PC-9 (cell line): ENCODE results near the gene ISLR2. TPM values are rescaled to one million over a fixed set of nuclear protein-coding genes. Genes with fewer than 3 reads are reported as not detected.

Source experiments
- BruUV-seq: library from RNA; stranded (reverse); fragments of 400-500 nt; replicated peaks from 2 replicates; lab custom pipeline; 2021; lab: Mats Ljungman, UMichigan
- CTCF ChIA-PET: fragments of 300-600 bp; sonication (Branson Sonifier 250); formaldehyde crosslinking; loops from one replicate; lab custom pipeline; 2022; ENCODE audit warnings: antibody characterized with exemption; lab: Charles Lee
- POLR2A ChIA-PET: fragments of 300-600 bp; sonication (Branson Sonifier 250); formaldehyde crosslinking; loops from one replicate; lab custom pipeline; 2022; ENCODE audit warnings: antibody characterized with exemption; ENCODE audit not compliant: unreplicated experiment; lab: Charles Lee
- DNase-seq, 2 experiments: peaks; one replicate each; pipeline versions ENCODE4 v3.0.0 to v3.0.0-alpha.2; 2015 to 2022; ENCODE audit warnings: mixed read lengths in 1 of 2
- H2AFZ ChIP-seq: fragments of 200-600 bp; sonication (generic); 2 replicates; pipeline ENCODE4 v1.8.1; 2017; ENCODE audit warnings: antibody characterized with exemption
- H3F3A ChIP-seq: fragments of 200-600 bp; sonication (generic); 2 replicates; pipeline ENCODE4 v1.8.1; 2017; ENCODE audit warnings: antibody characterized with exemption, mild to moderate bottlenecking, low read depth; ENCODE audit not compliant: insufficient read depth
- H3K27ac ChIP-seq: fragments of 200-600 bp; sonication (generic); 2 replicates; pipeline ENCODE4 v1.6.1; 2016; ENCODE audit warnings: mixed run types
- H3K27me3 ChIP-seq: fragments of 200-600 bp; sonication (generic); 2 replicates; pipeline ENCODE4 v1.6.1; 2016; ENCODE audit warnings: low read depth, mixed run types; ENCODE audit not compliant: insufficient read depth
- H3K36me3 ChIP-seq: fragments of 200-600 bp; sonication (generic); 2 replicates; pipeline ENCODE4 v1.6.1; 2016; ENCODE audit warnings: low read depth, mixed run types
- H3K4me1 ChIP-seq: fragments of 200-600 bp; sonication (generic); replicated peaks from 2 replicates; pipeline ENCODE4 v1.6.1; 2016; ENCODE audit warnings: mixed run types; ENCODE audit not compliant: insufficient read depth
- H3K4me2 ChIP-seq: fragments of 200-600 bp; sonication (generic); 2 replicates; pipeline ENCODE4 v1.6.1; 2017; ENCODE audit warnings: mixed run types
- H3K4me3 ChIP-seq: fragments of 200-600 bp; sonication (generic); 2 replicates; pipeline ENCODE4 v1.6.1; 2016; ENCODE audit warnings: mixed run types
- H3K79me2 ChIP-seq: fragments of 200-600 bp; sonication (generic); 2 replicates; pipeline ENCODE4 v1.6.1; 2017; ENCODE audit warnings: low read depth, mixed run types
- H3K9me2 ChIP-seq: fragments of 200-600 bp; sonication (generic); 2 replicates; pipeline ENCODE4 v1.8.1; 2017; ENCODE audit warnings: mild to moderate bottlenecking; ENCODE audit not compliant: insufficient read depth
- H3K9me3 ChIP-seq: fragments of 200-600 bp; sonication (generic); 2 replicates; pipeline ENCODE4 v1.8.1; 2016; ENCODE audit warnings: low read depth; ENCODE audit not compliant: insufficient read depth
- H4K20me1 ChIP-seq: fragments of 200-600 bp; sonication (generic); 2 replicates; pipeline ENCODE4 v1.8.1; 2017; ENCODE audit not compliant: insufficient read depth
- CTCF ChIP-seq: fragments of 200-600 bp; sonication (generic); conservative IDR thresholded peaks from 2 replicates; pipeline ENCODE4 v1.6.1; 2017; ENCODE audit warnings: mixed run types, antibody characterized with exemption, mild to moderate bottlenecking, moderate library complexity
- EZH2 ChIP-seq: fragments of 200-600 bp; sonication (generic); IDR thresholded peaks from 2 replicates; pipeline ENCODE4 v1.8.0; 2017; ENCODE audit warnings: antibody characterized with exemption, low read depth
- intact Hi-C: fragments of 100-400 bp; cut with micrococcal nuclease; formaldehyde crosslinking; loops from one replicate; pipeline ENCODE4 v1.10.0; 2022; ENCODE audit not compliant: unreplicated experiment
- total RNA-seq: library from RNA; stranded (reverse); gene quantifications from 2 replicates; pipeline ENCODE4 v1.2.3, GENCODE V29; 2021

ISLR2 gene
- total RNA-seq, 1 experiment from 2014 or later, result 0.15 TPM

GRCh38 chr15:74184582-74185091, 54.3 kb downstream of the ISLR2 start:
- intact Hi-C loops, result no loop called here
- no peak overlapping the region for H2AFZ ChIP-seq
- H3K9me2 ChIP-seq, result no peaks in the 10 kb centered on the region
- CTCF ChIA-PET, result no interaction called here
- peaks cover 26% of the 10 kb centered on the region for H3K36me3 ChIP-seq
- DNase-seq, result no peak
- H3K27ac ChIP-seq, result no peak overlapping the region
- no TSS peak for BruUV-seq
- TF ChIP-seq EZH2, result no peak
- no peaks in the 10 kb centered on the region for H3K9me3 ChIP-seq
- H4K20me1 ChIP-seq, result no peaks in the 10 kb centered on the region
- POLR2A ChIA-PET, result no interaction called here
- H3K4me2 ChIP-seq, result no peak overlapping the region
- no peaks in the 10 kb centered on the region for H3K27me3 ChIP-seq
- peaks cover 38% of the 10 kb centered on the region for H3F3A ChIP-seq
- no peaks in the 10 kb centered on the region for H3K79me2 ChIP-seq
- H3K4me3 ChIP-seq, result no peak overlapping the region
- H3K4me1 ChIP-seq, result peaks cover 21% of the 10 kb centered on the region

- Histone ChIP-seq H3K79me2 (no peaks in the 10 kb centered on the region), H3K9me2 (no peaks in the 10 kb centered on the region), H3K27ac (no peak overlapping the region), H2AFZ (no peak overlapping the region), H3K4me3 (no peak overlapping the region), H4K20me1 (no peaks in the 10 kb centered on the region; the same call in 1 of the 2 replicates), H3K9me3 (no peaks in the 10 kb centered on the region), H3K27me3 (no peaks in the 10 kb centered on the region), H3K36me3 (peaks cover 32% of the 10 kb centered on the region), H3F3A (peaks cover 35% of the 10 kb centered on the region), H3K4me1 (peaks cover 9% of the 10 kb centered on the region), H3K4me2 (no peak overlapping the region)
- ChIA-PET POLR2A (no interaction called here), CTCF (no interaction called here)
- TF ChIP-seq EZH2 (no peak), CTCF (no peak)
- no peak for DNase-seq
- no TSS peak for BruUV-seq
- intact Hi-C loops, result no loop called here
These were observed 55.4 kb downstream of the ISLR2 start for GRCh38 chr15:74185710-74186348.

Other genes with a start within 250 kb of the ISLR2 start
- 35.8 and 50.7 TPM in 2 replicates for gene LOXL1, start 204.1 kb upstream of the ISLR2 start, total RNA-seq
- 6.0 and 6.1 TPM in 2 replicates for gene STOML1, start 138.3 kb upstream of the ISLR2 start, total RNA-seq
- 67.2 and 81.8 TPM in 2 replicates for gene PML, start 135.9 kb upstream of the ISLR2 start, total RNA-seq
- gene GOLGA6A, start 48.0 kb upstream of the ISLR2 start, total RNA-seq, result 1.2 TPM in 1 of 2 replicates, not detected in the other
- not detected in 2 replicates for gene ISLR, start 43.1 kb downstream of the ISLR2 start, total RNA-seq
- gene STRA6, start 72.2 kb downstream of the ISLR2 start, total RNA-seq, result 64.9 and 83.6 TPM in 2 replicates
- gene CCDC33, start 105.7 kb downstream of the ISLR2 start, total RNA-seq, result 7.5 and 15.4 TPM in 2 replicates
- gene CYP11A1, start 237.1 kb downstream of the ISLR2 start, total RNA-seq, result 7.1 and 9.6 TPM in 2 replicates